Cardiac fibroblast (primary cell): Measurements from ENCODE around the gene PRDM4.
"Not testable (repeated sequence)": the region's sequence is repeated elsewhere in the genome, so short reads cannot be mapped to it uniquely, and the experiment has no call there.

Source experiments
- DNase-seq, 2 donors: peaks; one replicate each; pipeline versions ENCODE4 v3.0.0 to v3.0.0-alpha.2; 2010; ENCODE audit warnings: low read depth in 2 of 2
- H3K4me3 ChIP-seq, 2 donors: replicated peaks in 1 of 2; 1 replicate in 1 of 2; 2 replicates in 1 of 2; pipeline ENCODE4 v1.5.1; 2011; ENCODE audit warnings: low read depth in 2 of 2, low read length in 2 of 2, mild to moderate bottlenecking in 2 of 2, moderate library complexity in 1 of 2
- CTCF ChIP-seq: IDR thresholded peaks from one replicate; pipeline ENCODE4 v1.5.1; 2011; ENCODE audit warnings: low read depth, mild to moderate bottlenecking, low read length, inconsistent platforms

The PRDM4 gene

DNA sequence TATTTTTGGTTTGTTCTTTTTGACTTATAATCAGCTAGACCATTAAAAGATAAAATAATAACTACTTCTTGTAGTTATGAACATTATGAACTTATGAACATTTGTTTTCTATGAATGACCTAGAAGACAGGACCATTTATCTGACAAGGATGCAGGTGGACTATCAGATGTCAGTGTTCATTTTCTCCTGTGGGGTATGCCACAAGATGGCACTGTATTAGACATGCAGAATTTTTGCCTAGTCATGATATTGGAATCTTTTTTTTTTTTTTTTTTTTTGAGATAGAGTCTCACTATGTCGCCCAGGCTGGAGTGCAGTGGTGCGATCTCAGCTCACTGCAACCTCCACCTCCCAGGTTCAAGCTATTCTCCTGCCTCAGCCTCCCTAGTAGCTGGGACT lies 65.2 kb downstream of the PRDM4 start:
- TF ChIP-seq CTCF, result peak; percentile 46
- peak; percentile 17 to 48 for DNase-seq

DNA sequence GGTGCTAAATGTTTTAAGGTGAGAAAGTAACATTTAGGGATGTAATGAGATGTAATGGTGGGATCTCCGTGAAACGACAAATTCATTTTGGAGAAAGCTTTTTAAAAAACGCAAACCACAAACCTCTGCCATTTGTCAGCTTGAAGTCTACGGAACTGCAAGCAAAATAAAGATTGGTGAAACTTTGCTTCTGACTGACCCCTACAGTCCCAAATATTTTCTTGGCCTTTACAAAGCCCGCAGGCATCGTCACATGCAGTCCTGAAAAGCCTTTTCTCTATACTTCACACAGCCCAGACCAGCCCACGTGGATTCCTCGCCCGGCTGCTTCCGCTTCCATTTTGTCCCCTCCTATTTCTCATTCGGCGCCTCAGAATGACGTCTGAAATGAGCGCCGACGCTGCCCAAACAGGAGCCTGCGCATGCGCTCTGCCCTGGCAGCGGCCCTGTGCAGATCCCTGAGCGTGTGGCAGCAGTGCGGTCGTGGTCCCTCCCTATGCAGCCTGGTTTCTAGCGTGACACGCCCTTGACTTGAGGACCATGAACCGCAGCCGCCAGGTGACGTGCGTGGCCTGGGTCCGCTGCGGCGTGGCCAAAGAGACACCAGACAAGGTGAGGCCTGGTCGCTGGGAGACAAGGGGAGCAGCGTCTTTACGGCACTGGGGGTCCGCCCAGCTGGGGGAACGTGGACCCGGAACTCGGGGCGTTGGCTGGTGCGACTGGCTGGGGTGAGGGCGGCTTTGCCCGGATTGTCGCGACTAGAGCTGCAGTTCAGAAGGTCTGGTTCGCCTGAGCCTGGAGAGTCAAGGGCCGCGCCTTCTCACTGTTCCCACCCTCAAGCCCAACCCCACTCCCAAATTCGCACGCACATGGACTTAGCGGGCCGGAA lies 75.3 kb downstream of the PRDM4 start, which contains the start of gene PWP1:
PWP1 (plus strand) TSS at position 440 of the 889 bp plus-strand sequence; CDS start at position 541, 101 bp downstream.
- H3K4me3 ChIP-seq, result peak within 1 kb of the TSS; percentile 97 to 100
- no peak for TF ChIP-seq CTCF
- DNase-seq, result peak; percentile 96 to 97

More for the DNA sequence above, 65.2 kb downstream of the PRDM4 start:
- H3K4me3 ChIP-seq, result not testable (repeated sequence)

DNA sequence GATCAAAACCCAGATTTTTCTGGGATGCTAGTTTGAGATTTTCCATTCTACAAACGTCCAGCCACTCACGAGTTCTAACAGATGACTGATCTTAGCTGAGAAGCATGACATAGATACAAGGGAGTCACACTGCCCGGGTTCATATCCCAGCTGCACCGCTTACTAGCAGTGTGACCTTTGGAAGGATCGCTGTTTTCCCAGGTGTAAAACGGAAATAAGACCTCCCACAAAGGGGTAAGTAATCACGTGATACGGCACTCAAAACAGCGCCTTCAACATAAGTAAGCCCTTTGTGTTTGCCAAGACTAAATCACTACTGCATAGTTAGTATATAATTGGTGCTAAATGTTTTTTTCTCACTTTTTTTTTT lies 76.0 kb downstream of the PRDM4 start:
- peak; percentile 35 to 42 for DNase-seq

DNA sequence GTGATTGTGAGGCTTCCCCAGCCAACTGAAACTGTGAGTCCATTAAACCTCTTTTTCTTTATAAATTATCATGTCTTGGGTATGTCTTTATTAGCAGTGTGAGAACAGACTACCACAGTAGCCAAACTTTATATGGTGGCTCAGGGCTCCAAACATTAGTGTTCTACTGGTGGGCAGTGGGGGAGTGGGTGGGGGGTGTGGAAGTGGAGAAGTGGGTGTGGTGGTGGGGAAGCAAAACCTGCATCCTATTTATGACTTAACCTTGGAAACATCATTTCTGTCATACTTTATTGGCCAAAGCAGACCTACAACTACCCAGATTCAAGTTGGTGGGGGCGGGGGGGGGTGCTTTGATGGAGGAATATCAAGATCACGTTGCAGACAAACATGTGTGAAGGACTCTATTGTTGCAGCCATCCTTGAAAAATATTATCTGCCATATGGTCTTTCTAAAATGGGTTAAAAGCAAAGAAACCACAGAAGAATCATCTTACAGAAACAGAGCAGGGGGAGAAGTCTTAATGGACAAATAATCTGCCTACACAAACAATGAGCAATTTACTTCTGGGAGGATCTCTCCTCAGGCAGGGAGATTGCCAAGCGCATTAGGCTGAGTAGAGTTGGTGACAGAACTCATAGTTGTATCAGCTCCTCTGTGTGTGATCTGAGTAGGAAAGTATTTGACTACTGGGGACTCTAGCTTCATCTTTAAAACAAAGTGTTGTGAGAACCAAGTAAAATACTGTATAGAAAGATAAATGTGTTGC lies 76.7 kb downstream of the PRDM4 start:
- DNase-seq, result peak; percentile 16 to 53
- no peak for TF ChIP-seq CTCF
- H3K4me3 ChIP-seq, result no peak overlapping the region

More for the DNA sequence above, 76.0 kb downstream of the PRDM4 start:
- no peak for TF ChIP-seq CTCF
- H3K4me3 ChIP-seq, result peak overlapping the region; percentile 97 to 100
